NCI-H2081 (cell line): ENCODE results near the gene UTP25.
"Not testable (repeated sequence)": the region's sequence is repeated elsewhere in the genome, so short reads cannot be mapped to it uniquely, and the experiment has no call there.

ENCODE experiments used
- DNase-seq, 2 experiments: peaks; one replicate each; lab custom pipeline; 2025; lab: John Stamatoyannopoulos, UW

UTP25 gene

DNA sequence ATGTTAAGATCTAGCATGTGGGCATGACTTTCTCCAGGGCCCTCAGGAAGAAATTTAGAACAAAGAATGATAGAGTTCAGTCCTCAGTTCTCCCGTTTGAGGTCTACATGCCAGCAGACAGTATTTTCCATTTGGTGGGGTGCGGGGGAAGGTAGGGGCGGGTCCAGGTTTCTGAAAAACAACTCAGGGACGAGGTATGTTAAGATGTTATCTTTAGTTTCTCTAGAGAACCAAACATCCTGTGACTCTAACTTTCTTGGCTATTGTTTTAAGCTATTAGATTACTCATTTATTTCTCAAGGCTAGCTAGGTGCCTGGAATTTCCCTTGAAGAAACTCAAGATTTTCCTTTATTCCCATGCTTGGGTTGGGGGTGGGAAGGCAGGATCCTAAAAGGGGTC is 67.9 kb downstream of the UTP25 start:
- DNase-seq, result no peak

DNA sequence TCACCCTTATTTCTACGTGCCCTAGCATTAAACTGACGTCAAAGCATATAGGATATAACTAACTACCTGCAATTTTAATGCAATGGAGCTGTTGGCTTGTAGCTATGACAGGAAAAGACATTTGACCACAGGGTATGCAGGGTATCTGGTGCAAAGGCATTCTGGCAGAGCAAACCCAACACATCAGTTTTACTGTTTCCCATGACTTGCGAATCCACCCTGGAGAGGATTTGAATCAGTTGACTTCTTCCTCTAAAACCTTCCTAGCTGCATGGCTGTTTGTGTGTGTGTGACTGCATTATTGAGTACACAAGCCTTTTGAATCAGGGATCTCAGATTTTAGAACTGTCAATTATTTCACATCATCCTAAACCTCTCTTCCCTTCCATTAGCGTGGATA is 68.6 kb downstream of the UTP25 start:
- DNase-seq, result no peak

DNA sequence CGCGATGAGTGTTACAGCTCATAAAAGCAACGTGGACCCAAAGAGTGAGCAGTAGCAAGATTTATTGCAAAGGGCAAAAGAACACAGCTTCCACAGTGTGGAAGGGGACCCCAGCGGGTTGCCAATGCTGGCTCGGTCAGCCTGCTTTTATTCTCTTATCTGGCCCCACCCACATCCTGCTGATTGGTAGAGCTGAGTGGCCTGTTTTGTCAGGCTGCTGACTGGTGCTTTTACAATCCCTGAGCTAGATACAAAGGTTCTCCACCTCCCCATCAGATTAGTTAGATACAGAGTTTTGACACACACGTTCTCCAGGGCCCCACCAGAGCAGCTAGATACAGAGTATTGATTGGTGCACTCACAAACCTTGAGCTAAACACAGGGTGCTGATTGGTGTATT is 70.5 kb downstream of the UTP25 start:
- DNase-seq, result not testable (repeated sequence)

DNA sequence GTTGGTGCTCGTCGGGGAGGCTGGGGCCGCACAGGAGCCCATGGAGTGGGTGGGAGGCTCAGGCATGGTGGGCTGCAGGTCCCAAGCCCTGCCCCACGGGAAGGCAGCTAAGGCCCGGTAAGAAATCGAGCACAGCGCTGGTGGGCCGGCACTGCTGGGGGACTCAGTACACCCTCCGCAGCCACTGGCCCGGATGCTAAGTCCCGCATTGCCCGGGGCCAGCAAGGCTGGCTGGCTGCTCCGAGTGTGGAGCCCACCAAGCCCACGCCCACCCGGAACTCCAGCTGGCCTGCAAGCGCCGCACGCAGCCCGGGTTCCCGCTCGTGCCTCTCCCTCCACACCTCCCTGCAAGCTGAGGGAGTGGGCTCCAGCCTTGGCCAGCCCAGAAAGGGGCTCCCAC is 71.1 kb downstream of the UTP25 start:
- DNase-seq, result not testable (repeated sequence)

DNA sequence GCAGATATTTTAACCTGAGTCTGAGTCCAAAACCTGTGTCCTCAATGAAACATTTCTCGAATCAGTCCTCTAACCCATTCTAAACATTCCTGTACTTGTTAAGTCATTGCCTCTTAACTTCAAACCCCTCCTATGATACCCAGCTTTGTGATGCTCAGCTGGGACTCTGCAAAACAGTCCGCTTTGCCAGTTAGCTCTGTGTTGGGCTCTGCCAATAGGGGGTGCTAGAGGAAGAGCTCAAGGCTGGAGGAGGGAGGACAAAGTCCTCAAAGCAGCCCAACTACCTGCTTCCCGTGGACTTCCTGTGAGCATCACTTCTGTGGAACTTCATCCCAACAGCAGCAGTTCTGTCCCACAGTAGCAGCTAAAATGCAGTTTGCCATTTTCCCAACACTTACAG is 72.2 kb downstream of the UTP25 start:
- peak; percentile 9 to 26 for DNase-seq

DNA sequence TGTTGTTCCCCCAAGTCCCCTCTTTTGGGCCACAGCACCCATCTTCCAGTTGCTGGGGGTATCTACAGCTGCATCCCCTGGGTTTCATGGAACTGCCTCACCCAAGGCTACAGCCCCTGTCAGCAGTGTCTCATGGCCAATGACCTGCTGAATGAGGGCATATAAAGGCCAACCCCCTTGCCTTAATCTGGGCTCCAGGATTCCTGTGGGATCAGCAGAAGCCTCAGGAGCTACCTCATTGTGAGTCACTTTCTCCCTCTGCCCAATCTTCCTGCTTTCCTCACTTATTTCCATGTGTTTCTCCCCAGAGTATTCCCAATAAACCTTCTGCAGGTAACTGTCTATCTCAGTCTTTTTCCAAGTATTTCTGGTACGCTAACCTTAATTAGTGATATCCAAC is 73.0 kb downstream of the UTP25 start:
- DNase-seq, result no peak

DNA sequence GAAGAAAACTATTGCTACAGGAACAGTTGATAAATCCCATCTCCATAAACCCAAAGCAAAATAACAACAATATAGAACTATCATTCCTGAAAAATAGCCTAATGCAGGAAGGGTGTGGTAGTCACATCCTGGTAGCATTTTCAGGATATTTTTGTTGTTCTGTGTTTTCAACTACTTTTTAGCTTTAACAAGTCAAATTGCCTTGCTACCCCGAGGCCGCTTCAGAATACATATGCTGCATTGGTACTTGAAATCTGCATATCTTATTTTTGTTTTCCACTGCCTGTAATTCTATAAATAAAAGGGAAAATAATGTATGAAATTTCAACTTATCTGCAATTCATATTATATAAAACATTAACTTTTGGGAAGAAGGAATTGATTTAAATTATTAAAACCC is 73.4 kb downstream of the UTP25 start:
- DNase-seq, result no peak

DNA sequence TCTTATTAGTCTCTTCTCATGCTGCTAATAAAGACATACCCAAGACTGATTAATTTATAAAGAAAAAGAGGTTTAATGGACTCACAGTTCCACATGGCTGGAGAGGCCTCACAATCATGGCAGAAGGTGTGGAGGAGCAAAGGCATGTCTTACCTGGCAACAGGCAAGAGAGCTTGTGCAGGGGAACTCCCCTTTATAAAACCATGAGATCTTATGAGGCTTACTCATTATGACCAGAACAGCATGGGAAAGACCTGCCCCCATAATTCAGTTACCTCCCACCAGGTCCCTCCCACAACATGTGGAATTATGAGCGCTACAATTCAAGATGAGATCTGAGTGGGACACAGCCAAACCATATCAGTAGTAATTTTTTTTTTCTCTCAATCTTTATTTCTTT is 77.0 kb downstream of the UTP25 start:
- not testable (repeated sequence) for DNase-seq
